ENCODE results near the gene COPB2.

- TF ChIP-seq CTCF (IDR thresholded peaks at IDR 0.05) (no peak), EP300 (IDR thresholded peaks at IDR 0.05) (no peak)
Measured at GRCh38 chr3:139323146-139323545, 66.3 kb downstream of the COPB2 start.
